NCI-H82 (cell line): ENCODE data around the gene MAMDC2.

Experiments used
- DNase-seq: peaks from one replicate; lab custom pipeline; 2025; lab: John Stamatoyannopoulos, UW

Gene MAMDC2

GRCh38 chr9:70108181-70108580 lies 64.5 kb downstream of the MAMDC2 start:
- DNase-seq = no peak

- DNase-seq = peak; percentile 39
Measured at GRCh38 chr9:70110194-70111041, 66.8 kb downstream of the MAMDC2 start.

GRCh38 chr9:70111042-70111602 lies 67.5 kb downstream of the MAMDC2 start:
- DNase-seq = peak; percentile 92

- DNase-seq = no peak
Measured at GRCh38 chr9:70111641-70112236, 68.1 kb downstream of the MAMDC2 start.

GRCh38 chr9:70112981-70113380 lies 69.3 kb downstream of the MAMDC2 start:
- DNase-seq = no peak

GRCh38 chr9:70113403-70114022 lies 69.9 kb downstream of the MAMDC2 start:
- peak; percentile 78 for DNase-seq

- DNase-seq = no peak
Measured at GRCh38 chr9:70114898-70115297, 71.2 kb downstream of the MAMDC2 start.

- DNase-seq = no peak
Measured at GRCh38 chr9:70117835-70118319, 74.2 kb downstream of the MAMDC2 start.

- DNase-seq = peak; percentile 90
Measured at GRCh38 chr9:70119786-70120185, 76.1 kb downstream of the MAMDC2 start.

GRCh38 chr9:70120834-70121510 lies 77.3 kb downstream of the MAMDC2 start:
- peak; percentile 30 for DNase-seq

- no peak for DNase-seq
Measured at GRCh38 chr9:70121818-70122436, 78.3 kb downstream of the MAMDC2 start.

GRCh38 chr9:70123695-70124094 lies 80.0 kb downstream of the MAMDC2 start:
- no peak for DNase-seq

GRCh38 chr9:70125621-70126263 lies 82.1 kb downstream of the MAMDC2 start:
- DNase-seq = no peak

- no peak for DNase-seq
Measured at GRCh38 chr9:70127036-70127435, 83.4 kb downstream of the MAMDC2 start.

GRCh38 chr9:70127540-70128416 lies 84.1 kb downstream of the MAMDC2 start:
- no peak for DNase-seq

GRCh38 chr9:70130266-70130665 lies 86.6 kb downstream of the MAMDC2 start:
- no peak for DNase-seq

- no peak for DNase-seq
Measured at GRCh38 chr9:70131296-70131695, 87.6 kb downstream of the MAMDC2 start.

- DNase-seq = peak; percentile 93
Measured at GRCh38 chr9:70133253-70134208, 89.9 kb downstream of the MAMDC2 start.

- no peak for DNase-seq
Measured at GRCh38 chr9:70134360-70134759, 90.7 kb downstream of the MAMDC2 start.
